Fibroblast of skin of abdomen (primary cell): ENCODE measurements around the gene MYBPH.

ENCODE experiments used
- DNase-seq: peaks from one replicate; pipeline ENCODE4 v3.0.0-alpha.2; 2013

MYBPH gene

DNA sequence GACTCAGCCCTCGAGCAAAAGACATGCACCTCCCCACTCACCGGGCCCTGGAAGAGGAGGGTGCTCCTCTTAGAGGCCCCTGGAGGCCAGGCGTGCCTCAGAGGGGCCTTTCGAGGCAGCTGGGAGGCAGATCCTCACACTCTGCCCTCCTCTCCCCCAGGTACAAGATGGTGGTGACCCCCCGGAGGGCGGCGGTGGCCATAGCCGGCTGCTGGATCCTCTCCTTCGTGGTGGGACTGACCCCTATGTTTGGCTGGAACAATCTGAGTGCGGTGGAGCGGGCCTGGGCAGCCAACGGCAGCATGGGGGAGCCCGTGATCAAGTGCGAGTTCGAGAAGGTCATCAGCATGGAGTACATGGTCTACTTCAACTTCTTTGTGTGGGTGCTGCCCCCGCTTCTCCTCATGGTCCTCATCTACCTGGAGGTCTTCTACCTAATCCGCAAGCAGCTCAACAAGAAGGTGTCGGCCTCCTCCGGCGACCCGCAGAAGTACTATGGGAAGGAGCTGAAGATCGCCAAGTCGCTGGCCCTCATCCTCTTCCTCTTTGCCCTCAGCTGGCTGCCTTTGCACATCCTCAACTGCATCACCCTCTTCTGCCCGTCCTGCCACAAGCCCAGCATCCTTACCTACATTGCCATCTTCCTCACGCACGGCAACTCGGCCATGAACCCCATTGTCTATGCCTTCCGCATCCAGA, 10.4 kb downstream of the MYBPH start:
- no peak for DNase-seq

DNA sequence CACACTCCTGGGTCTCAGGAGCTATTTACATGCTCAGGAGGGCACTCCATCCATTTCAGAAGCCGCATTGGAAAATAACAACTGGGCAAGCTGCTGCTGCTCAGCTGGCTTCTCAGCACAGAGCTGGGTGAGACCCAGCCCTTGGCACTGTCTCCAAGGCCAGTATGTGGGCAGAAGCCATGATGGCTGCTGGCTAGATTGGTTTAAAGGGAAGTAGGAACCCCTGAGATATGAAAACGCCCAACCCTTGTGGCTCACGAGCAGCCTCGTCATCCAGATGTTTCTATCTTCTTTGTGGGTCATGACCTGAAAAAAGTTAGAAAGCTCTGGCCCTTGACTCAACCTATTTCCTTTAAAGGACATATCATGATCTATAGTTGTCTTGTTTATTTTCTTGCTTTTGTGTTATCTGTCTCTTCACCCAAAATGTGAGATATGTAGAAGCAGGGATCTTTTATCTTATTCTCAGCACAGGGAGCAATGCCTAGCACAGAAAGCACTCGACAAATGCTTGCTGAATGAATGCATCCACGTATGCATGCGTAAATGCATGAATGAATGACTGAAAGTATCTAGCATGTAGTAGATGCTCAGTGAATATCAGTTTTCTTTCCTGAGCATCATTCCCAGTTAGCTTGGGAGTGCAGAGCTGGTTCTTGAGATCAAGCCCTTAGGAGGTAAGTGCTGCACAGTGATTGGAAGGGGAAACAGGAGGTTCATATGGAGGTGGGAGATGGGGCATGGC, 11.6 kb downstream of the MYBPH start:
- DNase-seq, result no peak

DNA sequence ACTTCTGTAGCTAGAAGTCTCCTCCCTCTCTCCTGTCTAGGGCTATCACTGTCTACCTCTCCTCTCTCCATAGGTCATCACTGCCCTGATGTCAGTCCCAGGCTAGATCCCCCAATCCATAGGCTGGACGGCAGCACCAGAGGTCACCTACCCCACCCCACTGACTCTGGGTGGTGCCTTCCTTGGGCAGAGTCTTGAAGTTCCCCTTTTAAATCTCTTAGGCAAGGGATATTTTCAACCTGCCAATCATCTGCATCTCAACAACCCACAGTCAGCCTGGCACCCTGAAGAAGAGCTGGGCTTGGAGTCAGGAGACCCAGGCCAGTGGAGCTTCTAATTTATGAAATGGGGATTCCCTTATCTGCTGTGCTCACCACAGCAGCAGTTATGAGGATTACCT, 13.2 kb downstream of the MYBPH start:
- no peak for DNase-seq

DNA sequence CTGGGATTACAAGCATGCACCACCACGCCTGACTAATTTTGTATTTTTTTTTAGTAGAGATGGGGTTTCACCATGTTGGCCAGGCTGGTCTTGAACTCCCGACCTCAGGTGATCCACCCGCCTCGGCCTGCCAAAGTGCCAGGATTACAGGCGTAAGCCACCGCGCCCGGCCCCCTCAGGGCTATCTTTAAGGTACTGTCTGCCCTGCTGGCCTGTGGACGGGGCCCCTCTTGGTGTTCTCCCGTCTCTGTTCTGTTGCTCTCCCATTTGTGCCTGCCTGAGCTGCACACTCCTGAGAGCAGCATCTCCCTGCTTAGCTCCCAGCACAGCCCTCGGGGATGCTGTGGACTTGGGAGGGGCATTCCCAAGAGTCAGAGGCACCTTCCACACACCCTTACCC, 13.9 kb downstream of the MYBPH start:
- no peak for DNase-seq

DNA sequence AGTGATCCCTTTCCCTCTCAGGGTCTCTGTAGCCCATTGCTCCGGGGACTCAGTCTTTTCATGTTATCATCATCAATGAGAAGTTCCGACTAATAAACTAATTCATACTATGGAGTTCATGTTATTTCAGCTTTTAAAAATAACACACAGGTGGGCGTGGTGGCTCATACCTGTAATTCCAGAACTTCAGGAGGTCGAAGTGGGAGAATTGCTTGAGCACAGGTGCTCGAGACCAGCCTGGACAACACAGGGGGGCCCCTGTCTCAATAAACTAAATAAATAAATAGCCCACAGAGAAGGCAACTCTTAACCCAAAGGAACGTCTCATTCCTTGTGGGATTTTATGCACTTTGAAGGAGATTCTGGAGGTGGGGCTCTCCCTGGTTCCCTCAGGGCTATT, 14.5 kb downstream of the MYBPH start:
- no peak for DNase-seq

DNA sequence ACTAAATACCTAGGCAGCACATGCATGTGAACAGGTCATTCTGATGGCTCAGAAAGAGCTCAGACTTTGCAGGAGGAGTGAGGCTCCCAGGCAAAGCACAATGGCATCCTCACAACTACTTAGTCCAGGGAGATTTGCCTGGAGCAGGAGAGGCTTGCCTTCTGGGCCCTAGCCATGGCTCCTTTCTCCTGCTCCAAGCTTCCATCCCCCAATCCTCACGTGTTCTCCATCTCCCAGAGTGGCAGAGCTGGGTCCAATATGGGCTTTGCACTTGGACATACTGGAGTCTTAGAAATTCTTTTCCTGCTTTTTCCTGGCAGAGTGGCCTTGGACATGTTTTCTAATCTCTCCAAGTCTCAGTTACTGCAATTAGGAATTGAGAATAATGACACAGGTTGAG, 15.8 kb downstream of the MYBPH start:
- no peak for DNase-seq

DNA sequence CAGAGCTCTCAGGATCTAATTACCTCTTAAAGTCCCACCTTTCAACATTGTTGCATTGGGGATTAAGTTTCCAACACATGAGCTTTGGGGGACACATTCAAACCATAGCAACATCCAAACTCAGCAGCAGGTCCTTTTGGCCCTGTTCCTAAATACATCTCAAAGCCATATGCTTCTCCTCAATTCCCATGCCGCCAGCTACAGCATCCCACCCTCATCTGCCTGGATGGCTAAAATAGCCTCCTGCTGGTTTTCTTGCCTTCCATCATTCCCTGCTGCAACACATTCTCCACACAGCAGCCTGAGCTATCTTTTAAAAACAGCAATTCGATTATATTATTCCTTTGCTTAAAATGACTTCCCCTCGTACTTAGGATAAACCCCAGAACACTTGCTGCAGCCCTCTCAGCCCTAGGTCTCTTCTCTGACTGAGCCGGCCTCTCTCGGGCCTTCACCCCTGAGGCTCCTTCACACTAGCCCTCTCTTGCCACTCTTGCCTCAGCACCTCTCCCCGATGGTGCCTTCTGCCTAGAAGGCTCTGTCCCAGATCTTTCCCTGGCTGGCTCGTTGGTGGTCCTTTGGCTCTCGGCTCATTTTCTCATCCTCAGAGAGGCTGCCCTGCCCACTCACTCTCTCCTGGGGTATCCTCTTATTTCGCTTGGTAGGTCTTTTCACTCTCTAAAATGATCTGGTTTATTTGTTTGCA, 16.5 kb downstream of the MYBPH start:
- no peak for DNase-seq

DNA sequence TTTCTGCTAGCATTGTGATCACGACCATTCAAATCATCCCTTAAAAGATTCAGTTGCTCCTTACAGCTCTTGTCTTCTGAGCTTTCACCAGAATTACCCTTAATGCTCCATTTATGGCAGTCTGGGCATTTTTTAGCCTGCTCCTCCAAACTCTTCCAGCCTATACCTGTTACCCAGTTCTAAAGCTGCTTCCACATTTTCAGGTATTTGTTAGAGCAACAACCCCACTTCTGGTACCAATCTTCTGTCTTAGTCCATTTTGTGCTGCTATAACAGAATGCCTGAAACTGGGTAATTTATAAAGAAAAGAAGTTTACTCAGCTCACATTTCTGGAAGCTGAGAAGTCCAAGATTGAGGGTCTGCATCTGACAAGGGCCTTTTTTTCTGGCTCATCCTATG, 17.2 kb downstream of the MYBPH start:
- DNase-seq, result no peak

DNA sequence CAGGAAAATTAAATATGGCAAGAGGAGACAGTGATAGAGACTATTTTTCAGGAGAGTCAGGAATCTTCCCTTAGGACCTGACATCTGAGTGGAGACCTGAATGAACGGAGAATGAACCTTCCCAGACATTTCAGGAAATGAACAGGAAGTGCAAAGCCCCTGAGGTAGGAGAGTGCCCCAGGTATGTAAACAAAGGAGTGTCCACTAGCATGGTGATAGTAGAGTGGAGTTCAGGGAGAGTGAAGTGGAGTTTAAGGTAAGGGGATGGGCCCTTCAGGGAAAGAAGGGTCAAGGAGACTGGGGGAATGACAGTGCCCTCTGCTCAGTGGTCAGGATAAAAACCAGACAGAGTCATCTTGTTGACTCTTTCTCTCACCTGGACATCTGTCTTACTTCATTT, 19.3 kb downstream of the MYBPH start:
- no peak for DNase-seq

DNA sequence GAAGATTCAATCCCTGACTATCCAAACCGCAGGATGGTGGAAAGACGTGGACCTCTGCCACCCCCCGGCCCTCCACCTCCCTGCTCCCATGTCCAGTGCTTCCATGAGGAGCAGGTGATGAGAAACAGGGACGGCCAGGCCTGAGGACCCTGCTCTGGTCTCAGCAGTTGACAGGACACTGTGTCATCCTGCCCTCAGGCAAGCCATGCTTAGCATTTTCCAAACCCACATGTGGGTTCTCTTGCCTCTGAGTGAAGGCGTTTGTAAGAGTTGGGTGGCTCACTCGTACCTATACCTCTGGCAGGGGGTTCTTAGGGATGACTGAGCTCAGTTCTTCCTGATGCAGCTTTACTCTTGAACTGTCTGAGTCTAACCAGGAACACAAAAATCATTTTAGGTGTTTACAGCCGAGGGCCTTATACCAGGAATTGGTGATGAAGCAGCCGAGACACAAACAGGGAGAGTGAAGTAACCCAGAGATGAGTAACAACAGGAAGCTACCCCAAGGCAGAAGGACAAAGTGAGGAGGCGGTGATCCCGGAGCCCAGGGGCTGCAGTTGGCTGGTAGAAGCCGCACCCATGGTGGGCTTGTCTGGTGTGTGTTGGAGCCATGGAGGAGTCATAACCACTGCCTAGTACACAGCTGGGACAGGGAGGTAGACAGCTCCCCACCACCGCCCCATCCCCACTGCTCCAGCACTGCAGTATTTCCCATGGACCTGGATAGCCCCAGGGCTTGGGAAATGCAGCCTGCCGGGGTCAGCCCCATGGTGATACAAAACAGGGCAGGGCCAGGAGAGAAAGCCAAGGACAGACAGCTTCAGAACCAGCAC, 21.4 kb downstream of the MYBPH start:
- no peak for DNase-seq

DNA sequence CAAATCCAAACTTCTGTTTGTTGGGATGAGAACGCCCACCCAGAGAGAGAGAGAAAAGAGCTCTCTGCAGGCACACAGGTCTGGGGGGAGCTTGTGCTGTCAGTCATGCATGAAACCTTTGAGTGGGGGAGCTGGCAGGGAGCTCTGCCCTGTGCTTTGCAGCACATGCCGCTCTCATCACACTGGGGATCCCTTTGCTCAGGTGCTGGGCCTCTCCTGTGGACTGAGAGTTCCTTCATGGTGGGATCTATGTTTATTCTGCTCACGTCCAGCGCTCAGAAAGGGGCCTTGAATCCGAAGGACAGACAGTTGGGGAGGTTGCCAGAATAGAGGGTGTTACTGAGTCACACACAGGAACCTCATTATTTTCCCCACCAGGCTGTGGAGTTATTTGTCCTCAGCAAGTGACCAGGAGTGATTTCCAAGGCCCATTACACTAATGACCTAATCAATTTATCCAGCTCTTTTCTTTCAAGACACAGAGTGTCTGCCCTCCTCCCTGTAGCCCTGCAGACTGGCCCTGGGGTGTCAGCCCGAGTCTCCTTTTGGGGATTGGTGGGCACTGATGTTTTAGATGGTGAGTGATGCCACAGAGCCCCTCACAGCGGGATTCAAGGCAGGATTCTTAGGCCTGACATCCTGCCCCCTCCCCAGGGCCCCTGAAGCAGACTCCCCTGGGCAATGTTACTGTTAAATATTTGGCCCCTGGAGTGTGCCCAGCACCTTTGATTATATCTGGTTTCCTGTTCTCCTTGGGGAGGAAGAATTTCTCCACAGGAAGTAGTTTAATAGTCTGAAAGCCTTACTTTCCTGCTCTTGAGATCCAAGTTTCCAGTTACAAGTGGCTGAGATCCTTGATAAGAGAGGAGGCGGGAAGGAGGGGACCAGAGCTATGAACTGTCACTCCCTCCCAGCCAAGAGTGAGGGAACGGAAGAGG, 22.3 kb downstream of the MYBPH start:
- DNase-seq, result no peak

DNA sequence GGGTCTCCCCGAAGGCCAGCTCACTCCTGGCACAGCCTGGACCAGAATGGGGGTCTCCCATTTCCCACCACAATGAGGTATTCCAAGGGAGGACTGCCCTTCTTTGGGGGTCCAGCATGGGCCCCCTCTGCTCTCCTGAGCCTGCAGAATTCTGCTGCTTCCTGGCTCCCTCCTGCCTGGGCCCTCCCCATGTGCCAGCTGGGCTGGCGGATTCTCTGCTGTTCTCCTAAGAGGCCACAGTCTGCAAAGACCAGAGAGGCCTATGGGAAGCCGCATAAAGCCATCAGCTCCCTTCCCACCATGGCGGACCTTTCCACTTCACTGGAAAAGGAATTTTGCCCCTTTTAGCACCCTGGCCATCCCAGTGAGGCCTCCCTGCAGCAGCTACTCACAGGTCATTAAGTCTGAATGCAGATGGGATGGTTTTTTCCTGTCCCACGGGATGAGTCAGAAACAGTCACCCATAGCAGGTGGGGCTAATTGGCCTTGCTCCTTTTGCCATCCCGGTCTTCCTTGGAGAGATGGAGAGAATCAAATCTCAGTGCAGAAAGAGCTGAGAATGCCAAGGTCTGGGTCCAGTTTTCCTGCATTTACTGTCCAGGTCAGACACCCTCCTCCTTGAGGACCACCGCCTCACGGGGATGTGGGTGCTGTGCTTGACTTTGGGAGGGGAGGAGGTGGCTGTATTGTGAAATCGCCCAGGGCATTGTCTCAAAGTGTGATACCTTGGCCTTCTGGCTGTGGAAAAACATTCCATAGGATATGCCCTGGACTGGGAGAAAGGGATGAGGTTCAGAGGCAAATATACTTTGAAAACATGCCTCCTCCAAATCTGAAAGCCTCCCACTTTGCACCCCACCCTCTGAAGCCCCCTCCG, 23.2 kb downstream of the MYBPH start:
- DNase-seq, result peak; percentile 69

DNA sequence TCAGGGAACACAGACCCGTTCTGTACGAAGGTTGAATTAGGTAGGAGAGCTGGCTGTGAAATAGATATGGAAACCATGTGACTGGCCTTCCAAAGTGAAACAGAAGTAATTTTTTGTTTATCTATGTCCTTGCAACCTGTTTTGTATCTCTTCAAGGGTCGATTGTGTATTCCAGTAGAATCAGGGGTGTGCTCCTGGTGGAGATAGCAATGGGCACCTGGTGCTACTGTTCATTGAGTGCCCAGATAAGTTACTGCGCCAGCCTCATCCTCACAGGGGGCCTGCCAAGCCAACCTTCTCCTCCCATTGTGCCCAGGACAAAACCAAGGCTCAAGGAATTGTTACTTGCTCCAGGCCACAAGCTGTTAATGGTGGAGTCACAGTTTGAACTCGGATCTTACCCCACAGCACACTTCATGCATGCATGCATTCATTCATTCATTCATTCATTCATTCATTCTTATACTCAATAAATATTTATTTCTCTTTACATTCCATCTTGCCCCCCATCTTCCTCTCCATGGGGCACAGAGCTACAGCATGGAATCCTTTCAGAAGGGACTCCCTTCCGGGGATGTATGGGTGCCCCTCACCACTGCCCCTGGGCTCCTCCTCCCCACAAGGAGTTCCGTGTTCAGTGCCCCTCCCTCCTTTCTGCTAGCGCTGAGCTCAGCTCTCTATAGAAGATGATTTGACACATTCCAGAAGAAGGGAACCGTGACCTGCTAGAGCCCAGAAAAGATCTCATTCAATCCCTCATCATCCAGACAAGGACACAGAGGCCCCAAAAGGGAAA, 24.1 kb downstream of the MYBPH start:
- DNase-seq, result no peak

DNA sequence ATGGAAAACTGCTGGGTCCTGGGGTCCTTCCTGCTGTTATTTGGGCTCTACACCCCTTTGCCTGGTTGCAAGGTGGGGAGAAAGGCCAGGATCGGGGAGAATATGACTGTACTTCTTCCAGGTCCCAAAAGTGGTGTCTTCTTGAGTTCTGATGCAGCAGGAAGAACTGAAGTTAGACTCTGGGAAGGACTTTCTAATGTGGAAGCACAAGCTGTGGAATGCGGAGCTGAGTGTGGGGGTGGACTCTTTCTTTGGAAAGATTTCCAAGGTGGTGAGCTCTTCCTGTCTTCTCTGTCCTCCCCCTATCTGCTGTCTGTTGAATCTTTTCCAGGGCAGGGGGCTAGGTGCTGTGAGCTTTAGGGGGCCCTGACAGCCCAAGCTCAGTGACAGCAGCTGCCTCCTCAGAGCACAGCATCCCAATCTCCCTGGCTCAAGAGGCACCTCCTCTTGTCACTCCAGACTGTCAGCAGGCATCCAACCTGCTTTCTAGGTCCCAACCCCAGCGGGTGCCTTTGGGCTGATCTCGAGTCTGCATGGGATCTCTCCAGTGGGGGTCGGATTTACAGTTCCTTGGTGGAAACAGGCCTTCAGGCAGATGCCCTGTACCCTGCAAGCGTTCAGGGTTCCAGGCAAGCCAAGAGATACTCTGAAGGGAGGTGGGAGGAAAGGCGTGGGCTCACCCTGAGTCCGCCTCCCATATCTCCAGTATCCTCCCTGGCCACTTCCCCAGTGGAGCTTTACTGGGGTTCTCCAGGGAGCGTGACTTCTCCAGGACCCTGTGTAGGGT, 24.9 kb downstream of the MYBPH start:
- DNase-seq, result no peak

DNA sequence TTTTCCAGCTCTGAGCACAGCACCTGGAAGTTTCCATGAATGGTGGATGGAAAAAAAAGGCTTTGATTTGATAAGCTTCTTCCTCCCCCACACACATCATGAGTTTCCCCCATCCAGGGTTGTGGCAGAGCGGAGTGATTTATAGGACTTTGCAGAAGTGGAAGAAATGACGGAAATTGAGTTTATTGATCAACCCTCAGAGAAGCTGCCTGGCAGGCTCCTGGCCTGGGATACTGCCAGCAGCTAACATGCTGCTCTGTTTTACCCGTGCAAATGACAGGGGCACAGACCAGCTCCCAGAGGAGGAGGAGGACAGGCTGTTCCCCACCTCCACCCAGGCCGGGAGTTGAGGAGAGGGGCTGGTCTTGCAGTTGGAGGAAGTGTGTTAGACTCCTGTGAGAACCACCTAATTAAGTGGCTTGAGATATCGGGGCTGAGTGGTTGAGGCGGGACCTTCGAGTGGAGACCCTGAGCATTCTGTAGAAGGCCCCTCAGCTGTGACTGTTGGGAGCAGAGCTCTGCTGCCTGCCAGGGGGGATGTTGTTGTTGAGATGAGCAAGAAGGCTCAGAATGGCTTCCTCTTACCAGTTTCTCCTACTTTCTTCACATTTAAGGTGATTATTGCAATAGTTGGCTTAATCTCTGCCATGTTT, 26.3 kb downstream of the MYBPH start:
- DNase-seq, result no peak

DNA sequence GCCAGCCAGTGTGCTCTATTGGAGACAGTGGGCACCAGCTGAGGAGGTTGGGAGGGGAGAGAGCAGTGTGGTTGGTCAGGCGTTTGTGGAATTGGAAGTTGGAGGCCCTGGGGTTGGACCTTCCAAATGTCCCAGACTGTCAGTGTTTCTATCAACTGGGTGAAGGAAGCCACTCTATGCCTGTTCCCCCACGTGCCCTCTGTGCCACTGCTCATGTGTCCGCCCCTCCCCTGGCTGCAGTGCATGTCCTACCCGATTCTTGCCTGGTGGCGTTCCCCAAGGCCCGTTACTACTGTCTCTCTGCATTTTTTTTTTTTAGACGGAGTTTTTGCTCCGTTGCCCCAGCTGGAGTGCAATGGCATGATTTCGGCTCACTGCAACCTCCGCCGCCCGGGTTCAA, 27.0 kb downstream of the MYBPH start:
- no peak for DNase-seq

DNA sequence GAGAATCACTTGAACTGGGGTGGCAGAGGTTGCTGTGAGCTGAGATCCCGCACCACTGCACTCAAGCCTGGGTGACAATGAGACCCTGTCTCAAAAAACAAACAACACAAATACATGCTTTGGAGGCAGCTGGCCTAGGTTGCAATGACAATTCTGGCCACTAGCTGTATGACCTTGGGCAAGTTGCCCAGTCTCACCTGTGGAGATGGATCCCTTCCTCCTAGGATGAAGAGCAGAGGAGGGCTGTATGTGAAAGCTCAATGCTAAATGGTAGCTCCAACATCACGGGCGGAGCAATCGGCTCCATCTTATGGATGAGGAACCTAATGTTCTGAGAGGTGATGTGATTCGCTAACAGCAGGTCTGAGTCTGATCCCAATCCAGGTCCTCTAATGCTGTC, 27.5 kb downstream of the MYBPH start:
- DNase-seq, result no peak

DNA sequence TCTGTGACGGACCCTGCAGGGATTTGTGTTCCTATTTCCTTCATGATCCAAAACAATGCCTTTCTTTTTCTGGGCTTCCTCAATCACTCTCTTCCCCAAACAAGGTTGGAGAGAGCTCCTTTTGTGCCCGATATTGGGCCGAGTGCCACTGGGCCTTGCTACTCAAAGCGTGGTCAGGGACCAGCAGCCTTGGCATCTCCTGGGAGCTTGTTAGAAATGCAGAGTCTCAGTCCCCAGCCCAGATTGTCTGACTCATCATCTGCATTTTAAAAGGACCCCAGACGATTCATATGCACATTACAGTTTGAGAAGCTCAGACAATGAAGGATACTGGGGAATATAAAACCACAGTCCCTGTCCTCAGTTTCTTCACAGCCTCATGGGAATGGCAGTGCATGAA, 28.2 kb downstream of the MYBPH start:
- no peak for DNase-seq

DNA sequence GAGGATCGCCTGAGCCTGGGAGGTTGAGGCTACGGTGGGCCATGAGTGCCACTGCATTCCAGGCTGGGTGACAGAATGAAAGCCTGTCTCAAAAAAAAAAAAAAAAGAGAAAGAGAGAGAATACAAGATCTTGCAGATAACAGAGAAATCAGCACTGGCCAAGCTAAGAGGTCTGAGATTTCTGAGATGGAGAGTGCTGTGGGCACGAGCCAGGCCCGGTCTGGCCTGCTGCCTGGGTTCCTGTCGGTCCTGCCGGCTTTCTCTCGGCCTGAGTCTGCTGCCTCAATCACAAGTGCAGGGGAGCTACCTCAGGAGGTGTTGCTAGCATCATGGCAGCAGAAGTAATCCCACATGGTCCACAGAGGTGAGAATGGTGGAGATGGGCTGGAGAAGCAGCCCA, 29.1 kb downstream of the MYBPH start:
- DNase-seq, result no peak
